CD4-positive, alpha-beta T cell treated with Interleukin-15 for 4 hours (primary cell): Measurements from ENCODE around the gene ALKBH2.

Source experiments
- DNase-seq: peaks from one replicate; pipeline ENCODE4 v3.0.0-alpha.2; 2020; ENCODE audit warnings: low spot score

Gene ALKBH2

GRCh38 chr12:109113661-109114321 lies 20.5 kb upstream of the ALKBH2 start:
- DNase-seq, result no peak

GRCh38 chr12:109112720-109113465 lies 19.6 kb upstream of the ALKBH2 start:
- DNase-seq, result no peak

DNA sequence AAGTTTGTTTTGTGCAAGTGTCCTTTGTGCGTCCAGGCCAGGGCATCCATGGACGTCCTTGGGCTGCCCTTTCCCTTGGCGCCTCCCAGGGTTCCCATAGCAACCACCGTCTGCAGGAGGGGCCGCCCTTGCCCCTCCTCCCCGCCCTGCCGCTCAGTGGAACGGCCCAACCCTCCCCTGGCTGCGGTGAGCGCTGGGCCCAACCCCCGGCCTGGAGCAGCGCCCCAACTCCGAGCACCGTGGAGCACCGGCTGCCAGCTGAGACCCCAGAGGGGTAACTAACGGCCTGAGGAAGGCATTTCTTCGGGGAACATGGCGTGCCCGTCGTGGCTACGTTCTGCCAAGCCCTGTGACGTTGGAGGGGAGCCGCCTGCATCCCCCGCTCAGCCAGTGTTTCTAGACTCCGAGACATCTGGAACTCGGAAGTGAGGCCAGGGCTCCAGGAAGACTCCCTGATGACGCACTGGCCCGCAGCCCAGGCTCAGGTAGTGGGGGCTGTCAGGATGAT lies 17.8 kb upstream of the ALKBH2 start:
- peak; percentile 37 for DNase-seq

DNA sequence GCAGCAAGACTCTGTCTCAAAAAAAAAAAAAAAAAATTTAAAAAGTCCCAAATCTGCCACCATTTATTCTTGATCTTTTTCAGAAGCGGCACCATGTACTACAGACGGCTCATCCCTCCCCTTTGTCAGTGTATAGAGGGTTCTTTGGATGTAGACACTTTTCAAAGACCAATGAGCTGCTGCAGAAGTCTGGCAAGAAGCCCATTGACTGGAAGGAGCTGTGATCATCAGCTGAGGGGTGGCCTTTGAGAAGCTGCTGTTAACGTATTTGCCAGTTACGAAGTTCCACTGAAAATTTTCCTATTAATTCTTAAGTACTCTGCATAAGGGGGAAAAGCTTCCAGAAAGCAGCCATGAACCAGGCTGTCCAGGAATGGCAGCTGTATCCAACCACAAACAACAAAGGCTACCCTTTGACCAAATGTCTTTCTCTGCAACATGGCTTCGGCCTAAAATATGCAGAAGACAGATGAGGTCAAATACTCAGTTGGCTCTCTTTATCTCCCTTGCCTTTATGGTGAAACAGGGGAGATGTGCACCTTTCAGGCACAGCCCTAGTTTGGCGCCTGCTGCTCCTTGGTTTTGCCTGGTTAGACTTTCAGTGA lies 16.6 kb upstream of the ALKBH2 start:
- DNase-seq, result no peak

DNA sequence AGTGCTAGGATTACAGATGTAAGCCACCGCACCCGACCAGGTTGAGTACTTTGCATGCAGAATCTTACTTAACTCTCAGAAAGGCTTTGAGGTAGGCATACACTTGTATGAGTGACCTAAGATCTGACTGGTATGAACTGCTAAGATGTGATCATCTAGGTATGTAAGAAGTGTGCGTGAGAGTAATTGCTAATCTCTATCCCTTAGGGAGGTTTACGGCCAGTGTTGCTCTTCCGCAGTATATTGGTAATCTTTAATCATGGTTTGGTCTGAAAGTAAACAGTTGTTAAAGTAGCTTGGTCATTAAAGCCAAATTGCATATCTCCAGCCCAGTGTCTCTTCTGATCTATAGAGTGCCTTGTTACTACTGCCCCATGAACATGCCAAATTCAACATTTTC lies 11.9 kb upstream of the ALKBH2 start:
- no peak for DNase-seq

GRCh38 chr12:109102491-109102890 lies 9.2 kb upstream of the ALKBH2 start:
- DNase-seq, result no peak

- DNase-seq, result no peak
Observed at GRCh38 chr12:109100741-109101140, 7.5 kb upstream of the ALKBH2 start.

DNA sequence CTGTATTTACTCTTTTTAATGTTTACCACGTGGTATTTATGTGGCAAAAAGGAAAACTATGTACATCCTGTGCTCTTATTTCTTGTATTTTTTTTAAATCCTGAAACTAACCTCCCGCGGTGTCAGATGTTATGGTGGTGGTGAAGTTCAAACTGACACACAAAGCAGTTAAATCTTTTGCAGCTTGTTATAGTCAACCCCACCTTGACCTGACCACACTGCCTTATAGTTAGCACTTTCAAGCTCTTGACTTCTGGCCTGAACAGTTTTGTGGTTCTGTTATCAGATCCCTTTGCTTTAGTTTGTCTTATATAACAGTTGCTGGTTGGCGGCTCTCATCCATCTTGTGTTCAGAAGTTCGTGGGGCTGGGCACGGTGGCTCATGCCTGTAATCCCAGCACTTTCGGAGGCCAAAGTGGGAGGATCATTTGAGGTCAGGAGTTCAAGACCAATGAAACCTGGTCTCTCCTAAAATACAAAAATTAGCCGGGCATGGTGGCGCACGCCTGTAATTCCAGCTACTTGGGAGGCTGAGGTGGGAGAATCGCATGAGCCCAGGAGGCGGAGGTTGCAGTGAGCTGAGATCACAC lies 6.3 kb upstream of the ALKBH2 start:
- DNase-seq, result peak; percentile 12

DNA sequence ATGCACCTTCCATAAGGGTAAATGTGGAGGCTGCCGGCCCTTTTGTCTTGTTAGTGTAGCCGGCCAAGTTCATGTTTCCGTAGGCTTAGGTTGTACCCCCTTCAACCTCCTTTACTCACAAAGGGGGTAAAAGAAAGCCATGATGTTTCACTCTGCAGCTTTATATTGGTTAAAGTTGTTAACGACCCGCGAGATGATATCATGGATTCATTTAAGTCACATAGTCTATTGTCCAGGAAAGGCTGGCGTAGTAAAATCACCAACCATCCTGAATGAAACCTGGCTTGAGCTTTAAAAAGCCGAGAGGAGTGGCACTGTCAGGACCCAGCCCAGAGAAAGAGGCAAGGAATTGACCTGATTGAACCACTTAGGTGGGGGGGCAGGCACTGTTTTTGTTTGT lies 5.4 kb upstream of the ALKBH2 start:
- DNase-seq, result no peak

- peak; percentile 7 for DNase-seq
Observed at GRCh38 chr12:109098183-109098604, 4.9 kb upstream of the ALKBH2 start.

DNA sequence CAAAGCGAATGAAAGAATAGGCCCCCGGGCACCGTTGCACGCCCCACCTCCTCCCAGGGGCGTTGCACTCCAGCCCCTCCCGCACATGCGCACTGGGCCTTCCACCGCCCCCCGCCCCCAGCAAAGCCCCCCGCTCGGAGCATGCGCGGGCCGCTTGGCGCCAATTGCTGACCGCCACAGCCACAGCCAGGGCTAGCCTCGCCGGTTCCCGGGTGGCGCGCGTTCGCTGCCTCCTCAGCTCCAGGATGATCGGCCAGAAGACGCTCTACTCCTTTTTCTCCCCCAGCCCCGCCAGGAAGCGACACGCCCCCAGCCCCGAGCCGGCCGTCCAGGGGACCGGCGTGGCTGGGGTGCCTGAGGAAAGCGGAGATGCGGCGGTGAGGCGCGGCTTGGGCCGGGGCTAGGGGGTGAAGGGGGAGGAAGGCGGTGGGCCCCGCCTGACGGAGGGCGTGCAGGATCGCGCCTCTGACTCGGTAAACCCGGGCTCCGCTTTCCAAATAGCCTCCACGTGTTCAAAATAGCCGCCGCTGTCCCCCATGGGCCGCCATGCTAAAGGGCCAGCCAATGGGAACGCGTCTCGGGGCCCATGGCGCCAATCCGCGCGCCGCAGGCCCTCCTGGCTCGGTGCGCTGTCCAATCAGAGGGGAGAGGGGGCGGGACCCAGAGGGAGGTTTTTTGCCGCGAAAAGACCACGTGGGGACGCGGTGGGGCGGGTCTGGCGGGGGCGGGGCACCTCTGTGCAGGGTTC lies 4.3 kb upstream of the ALKBH2 start, which contains the start of gene UNG:
Gene UNG, plus strand, starts transcription at position 163 of the 748 bp plus-strand sequence. Its CDS starts 83 bp downstream, at position 246.
- peak; percentile 98 for DNase-seq

- no peak for DNase-seq
Observed at GRCh38 chr12:109097140-109097434, 3.8 kb upstream of the ALKBH2 start.

GRCh38 chr12:109092497-109093021 lies 713 bp downstream of the ALKBH2 start:
- DNase-seq, result no peak

DNA sequence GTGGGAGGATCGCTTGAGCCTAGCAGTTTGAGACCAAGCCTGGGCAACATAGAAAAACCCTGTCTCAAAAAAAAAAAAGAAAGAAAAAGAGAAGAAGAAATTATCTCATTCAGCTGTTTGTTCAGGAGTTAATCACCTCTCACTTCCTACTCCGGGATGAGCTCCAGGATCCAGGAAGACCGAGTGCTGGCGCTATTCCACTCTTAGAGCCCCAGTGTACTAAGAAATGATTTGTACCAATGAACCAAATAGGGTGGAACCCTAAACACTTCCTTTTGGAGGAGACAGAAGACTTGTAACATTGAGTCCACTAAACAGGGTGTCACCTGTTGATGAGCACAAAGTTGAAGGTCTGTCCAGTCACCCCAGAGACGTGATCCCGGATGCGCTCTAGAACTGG lies 3.6 kb downstream of the ALKBH2 start:
- no peak for DNase-seq

- no peak for DNase-seq
Observed at GRCh38 chr12:109088818-109089217, 4.5 kb downstream of the ALKBH2 start.

- DNase-seq, result no peak
Observed at GRCh38 chr12:109087250-109087649, 6.0 kb downstream of the ALKBH2 start.

- DNase-seq, result no peak
Observed at GRCh38 chr12:109085590-109085989, 7.7 kb downstream of the ALKBH2 start.

- no peak for DNase-seq
Observed at GRCh38 chr12:109084425-109084824, 8.8 kb downstream of the ALKBH2 start.

- DNase-seq, result no peak
Observed at GRCh38 chr12:109082751-109083150, 10.5 kb downstream of the ALKBH2 start.

DNA sequence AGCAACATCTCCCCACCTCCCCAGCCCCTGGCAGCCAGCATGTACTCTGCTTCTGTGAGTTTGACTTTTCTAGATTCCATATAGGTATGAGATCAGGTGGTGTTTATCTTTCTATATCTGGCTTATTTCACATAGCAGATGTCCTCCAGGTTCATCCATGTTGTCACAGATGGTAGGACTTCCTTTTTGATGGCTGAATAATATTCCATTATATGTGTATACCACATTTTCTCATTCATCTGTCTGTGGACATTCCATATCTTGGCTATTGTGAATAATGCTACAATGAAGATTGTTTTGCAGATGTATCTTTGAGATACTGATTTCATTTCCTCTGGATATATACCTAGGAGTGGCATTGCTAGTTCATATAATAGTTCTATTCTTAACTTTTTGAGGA lies 18.4 kb downstream of the ALKBH2 start:
- no peak for DNase-seq

DNA sequence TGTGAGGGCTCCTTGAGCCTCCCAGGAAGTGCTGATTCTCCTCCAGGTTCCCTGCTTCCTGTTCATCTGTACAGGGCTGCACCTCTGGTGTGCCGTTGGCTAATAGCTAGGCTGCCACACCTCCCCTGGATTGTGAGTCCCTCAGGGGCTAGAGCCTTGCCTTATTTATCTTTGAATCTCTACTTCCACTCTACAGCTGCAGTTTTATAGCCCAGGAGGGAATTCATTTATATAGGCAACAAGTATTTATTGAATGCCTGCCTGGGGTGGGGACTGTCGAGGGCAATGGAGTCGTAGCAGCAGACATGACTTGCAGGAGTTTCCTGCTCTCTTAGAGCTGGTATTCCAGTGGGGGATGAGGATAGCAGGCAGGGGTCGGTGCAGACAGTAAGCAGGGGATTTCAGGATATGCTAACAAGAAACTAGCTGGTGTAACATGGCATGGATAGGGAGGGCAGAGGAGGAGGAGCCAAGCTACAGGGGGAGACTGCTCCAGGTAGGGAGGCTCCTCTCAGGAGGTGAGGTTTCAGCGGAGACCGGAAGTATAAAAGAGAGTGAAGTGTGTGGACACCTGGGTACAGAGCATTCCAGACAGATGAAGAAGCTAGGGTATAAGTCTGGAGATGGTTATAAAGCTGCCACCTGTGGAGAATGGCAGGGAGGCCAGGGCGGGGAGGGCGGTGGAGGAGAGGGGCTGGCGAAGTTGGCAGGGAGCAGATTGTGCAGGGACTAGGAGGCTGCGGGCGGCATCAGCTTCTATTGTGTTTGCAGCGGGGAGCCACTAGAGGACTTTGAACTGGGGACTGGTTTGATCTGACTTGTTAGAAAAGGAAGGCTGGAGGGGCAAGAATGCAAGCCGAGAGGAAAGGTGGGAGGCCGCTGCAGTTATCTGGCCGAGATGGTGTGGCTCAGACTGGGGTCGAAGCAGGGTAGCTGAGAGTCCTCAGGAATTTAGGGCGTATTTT lies 23.7 kb downstream of the ALKBH2 start:
- DNase-seq, result no peak
